Embryonic facial prominence (tissue), 1 donor: Measurements from ENCODE around the gene ERCC3.
"Not testable (repeated sequence)": the region's sequence is repeated elsewhere in the genome, so short reads cannot be mapped to it uniquely, and the experiment has no call there.

ENCODE experiments used
- DNase-seq: peaks from one replicate; pipeline ENCODE4 v3.0.0-alpha.2; 2016; ENCODE audit errors: extremely low spot score

The ERCC3 gene

GRCh38 chr2:127226520-127227263, 67.3 kb downstream of the ERCC3 start:
- DNase-seq = no peak

- DNase-seq = no peak
These were observed 67.8 kb downstream of the ERCC3 start for GRCh38 chr2:127226132-127226519.

- DNase-seq = no peak
These were observed 68.6 kb downstream of the ERCC3 start for GRCh38 chr2:127225186-127225960.

GRCh38 chr2:127224135-127224534, 69.8 kb downstream of the ERCC3 start:
- not testable (repeated sequence) for DNase-seq

GRCh38 chr2:127220768-127221527, 73.0 kb downstream of the ERCC3 start:
- DNase-seq = no peak

GRCh38 chr2:127220102-127220767, 73.7 kb downstream of the ERCC3 start, which contains the start of gene CYP27C1:
Gene CYP27C1, minus strand, starts transcription at chr2:127220299. Its CDS starts 29 bp downstream, at chr2:127220270.
- peak; percentile 45 for DNase-seq

GRCh38 chr2:127219171-127220070, 74.5 kb downstream of the ERCC3 start:
- DNase-seq = peak; percentile 49

- DNase-seq = no peak
These were observed 75.2 kb downstream of the ERCC3 start for GRCh38 chr2:127218812-127219170.

- no peak for DNase-seq
These were observed 76.2 kb downstream of the ERCC3 start for GRCh38 chr2:127217470-127218325.

GRCh38 chr2:127216593-127216992, 77.4 kb downstream of the ERCC3 start:
- no peak for DNase-seq

GRCh38 chr2:127216095-127216494, 77.8 kb downstream of the ERCC3 start:
- no peak for DNase-seq

GRCh38 chr2:127214201-127214600, 79.7 kb downstream of the ERCC3 start:
- DNase-seq = not testable (repeated sequence)

- no peak for DNase-seq
These were observed 85.6 kb downstream of the ERCC3 start for GRCh38 chr2:127208313-127208712.
